Suprapubic skin (tissue), 4 donors: ENCODE measurements around the gene RPS6KA5.

Experiments used
- EP300 ChIP-seq: sonication (generic); formaldehyde crosslinking; IDR thresholded peaks from one replicate; pipeline ENCODE4 v1.6.1; 2017; ENCODE audit warnings: antibody characterized with exemption
- POLR2A ChIP-seq, 2 donors: fragments of 450-650 bp; IDR thresholded peaks; one replicate each; pipeline ENCODE4 v1.6.1; 2017; ENCODE audit warnings: antibody characterized with exemption in 2 of 2, mild to moderate bottlenecking in 2 of 2, moderate library complexity in 2 of 2
- POLR2AphosphoS5 ChIP-seq, 3 donors: sonication (generic); formaldehyde crosslinking; IDR thresholded peaks; one replicate each; pipeline ENCODE4 v1.6.1; 2017; ENCODE audit warnings: antibody characterized with exemption in 3 of 3
- TF ChIP-seq, protein P1 (sequence below), 2 donors: fragments of 200-600 bp in 1 of 2; fragments of 450-650 bp in 1 of 2; sonication (generic) in 1 of 2; IDR thresholded peaks; one replicate each; pipeline ENCODE4 v1.5.1; 2016 to 2019; ENCODE audit warnings: antibody characterized with exemption in 2 of 2, mild to moderate bottlenecking in 1 of 2, moderate library complexity in 1 of 2

DNA sequence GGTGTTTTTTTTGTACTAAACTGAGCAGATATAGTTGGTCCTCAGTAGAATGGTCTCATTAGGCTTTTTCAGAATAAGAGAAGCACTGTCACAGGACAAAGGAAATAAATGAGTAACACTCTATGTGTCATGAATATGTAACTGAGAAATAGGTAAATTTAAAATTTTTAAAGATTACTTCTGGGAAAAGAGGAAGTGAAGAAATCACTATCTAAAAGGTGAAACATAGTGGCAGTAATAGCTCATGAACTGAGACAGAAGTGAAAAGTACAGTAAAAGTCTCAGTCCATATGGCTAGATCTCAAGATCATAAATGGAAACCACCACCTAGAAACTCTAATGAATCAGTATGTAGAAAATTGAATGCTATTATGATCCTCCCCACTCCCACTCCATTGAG lies 154.9 kb downstream of the RPS6KA5 start:
- TF ChIP-seq, protein P1, sequence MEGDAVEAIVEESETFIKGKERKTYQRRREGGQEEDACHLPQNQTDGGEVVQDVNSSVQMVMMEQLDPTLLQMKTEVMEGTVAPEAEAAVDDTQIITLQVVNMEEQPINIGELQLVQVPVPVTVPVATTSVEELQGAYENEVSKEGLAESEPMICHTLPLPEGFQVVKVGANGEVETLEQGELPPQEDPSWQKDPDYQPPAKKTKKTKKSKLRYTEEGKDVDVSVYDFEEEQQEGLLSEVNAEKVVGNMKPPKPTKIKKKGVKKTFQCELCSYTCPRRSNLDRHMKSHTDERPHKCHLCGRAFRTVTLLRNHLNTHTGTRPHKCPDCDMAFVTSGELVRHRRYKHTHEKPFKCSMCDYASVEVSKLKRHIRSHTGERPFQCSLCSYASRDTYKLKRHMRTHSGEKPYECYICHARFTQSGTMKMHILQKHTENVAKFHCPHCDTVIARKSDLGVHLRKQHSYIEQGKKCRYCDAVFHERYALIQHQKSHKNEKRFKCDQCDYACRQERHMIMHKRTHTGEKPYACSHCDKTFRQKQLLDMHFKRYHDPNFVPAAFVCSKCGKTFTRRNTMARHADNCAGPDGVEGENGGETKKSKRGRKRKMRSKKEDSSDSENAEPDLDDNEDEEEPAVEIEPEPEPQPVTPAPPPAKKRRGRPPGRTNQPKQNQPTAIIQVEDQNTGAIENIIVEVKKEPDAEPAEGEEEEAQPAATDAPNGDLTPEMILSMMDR (IDR thresholded peaks at IDR 0.05): no peak
- TF ChIP-seq POLR2A (IDR thresholded peaks at IDR 0.05) (no peak), POLR2AphosphoS5 (IDR thresholded peaks at IDR 0.05) (no peak), EP300 (no peak)
